Left ventricle myocardium inferior (tissue), 1 donor: Measurements from ENCODE around the gene SARS1. TPM values are rescaled to one million over a fixed set of nuclear protein-coding genes. Genes with fewer than 3 reads are reported as not detected.

ENCODE experiments used
- DNase-seq: peaks from one replicate; pipeline ENCODE4 v3.0.0-alpha.2; 2020
- H3K27ac ChIP-seq: fragments of 200-600 bp; replicated peaks from 2 replicates; pipeline ENCODE4 v1.8.0; 2021
- H3K27me3 ChIP-seq: fragments of 200-600 bp; 2 replicates; pipeline ENCODE4 v1.8.0; 2021; ENCODE audit warnings: low read depth
- H3K36me3 ChIP-seq: fragments of 200-600 bp; 2 replicates; pipeline ENCODE4 v1.8.0; 2021
- H3K4me1 ChIP-seq: fragments of 200-600 bp; 2 replicates; pipeline ENCODE4 v1.8.0; 2021
- H3K4me3 ChIP-seq: fragments of 200-600 bp; 2 replicates; pipeline ENCODE4 v1.8.0; 2021; ENCODE audit warnings: mild to moderate bottlenecking, moderate library complexity
- H3K9me3 ChIP-seq: fragments of 200-600 bp; replicated peaks from 2 replicates; pipeline ENCODE4 v1.8.0; 2021
- CTCF ChIP-seq: fragments of 200-600 bp; IDR thresholded peaks from 2 replicates; pipeline ENCODE4 v1.8.0; 2021; ENCODE audit warnings: antibody characterized with exemption, mild to moderate bottlenecking, borderline replicate concordance
- intact Hi-C: fragments of 100-400 bp; cut with micrococcal nuclease; formaldehyde crosslinking; loops from one replicate; pipeline ENCODE4 v1.11.0; 2022
- total RNA-seq: library from RNA; stranded (reverse); fragmentation: NEBNext Ultra II Directional; extraction: Animal tissue kit (Norgen Biotek cat#: 25700); gene quantifications from one replicate; pipeline ENCODE4 v1.2.1, GENCODE V29; 2021
- donor health status: DM: no; HTN: yes; CAD: no; lungs with severe emphysema.

Gene SARS1
- total RNA-seq, 1 donor from 2014 or later: 92.0 TPM

- H3K4me3 ChIP-seq: peak overlapping the region; percentile 9
- H3K27ac ChIP-seq: peak overlapping the region; percentile 79
- intact Hi-C loops: no loop called here
- no peak for TF ChIP-seq CTCF
- no peak for DNase-seq
- no peaks in the 10 kb centered on the region for H3K36me3 ChIP-seq
- no peaks in the 10 kb centered on the region for H3K9me3 ChIP-seq
- peaks cover 10% of the 10 kb centered on the region for H3K27me3 ChIP-seq
- peaks cover 30% of the 10 kb centered on the region for H3K4me1 ChIP-seq
Measured at GRCh38 chr1:109254621-109255096, 40.9 kb downstream of the SARS1 start.

- no peak for DNase-seq
- Histone ChIP-seq H3K9me3 (no peaks in the 10 kb centered on the region), H3K4me1 (peaks cover 25% of the 10 kb centered on the region), H3K4me3 (no peak overlapping the region), H3K27ac (peak overlapping the region; percentile 79), H3K36me3 (no peaks in the 10 kb centered on the region), H3K27me3 (peaks cover 5% of the 10 kb centered on the region)
- TF ChIP-seq CTCF: no peak
- intact Hi-C loops: no loop called here
Measured at GRCh38 chr1:109255097-109255651, 41.5 kb downstream of the SARS1 start.

GRCh38 chr1:109255678-109256077 lies 42.0 kb downstream of the SARS1 start:
- no peak overlapping the region for H3K4me3 ChIP-seq
- no peak for TF ChIP-seq CTCF
- intact Hi-C loops: no loop called here
- no peaks in the 10 kb centered on the region for H3K27me3 ChIP-seq
- no peak overlapping the region for H3K27ac ChIP-seq
- H3K36me3 ChIP-seq: no peaks in the 10 kb centered on the region
- peaks cover 23% of the 10 kb centered on the region for H3K4me1 ChIP-seq
- no peaks in the 10 kb centered on the region for H3K9me3 ChIP-seq
- no peak for DNase-seq

GRCh38 chr1:109256085-109256484 lies 42.4 kb downstream of the SARS1 start:
- no peaks in the 10 kb centered on the region for H3K36me3 ChIP-seq
- peaks cover 23% of the 10 kb centered on the region for H3K4me1 ChIP-seq
- no peak for DNase-seq
- TF ChIP-seq CTCF: no peak
- H3K4me3 ChIP-seq: no peak overlapping the region
- H3K27ac ChIP-seq: no peak overlapping the region
- intact Hi-C loops: no loop called here
- H3K27me3 ChIP-seq: no peaks in the 10 kb centered on the region
- no peaks in the 10 kb centered on the region for H3K9me3 ChIP-seq

GRCh38 chr1:109256971-109257681 lies 43.4 kb downstream of the SARS1 start:
- Histone ChIP-seq H3K4me3 (no peak overlapping the region), H3K27me3 (no peaks in the 10 kb centered on the region), H3K9me3 (no peaks in the 10 kb centered on the region), H3K4me1 (peaks cover 23% of the 10 kb centered on the region), H3K27ac (no peak overlapping the region), H3K36me3 (no peaks in the 10 kb centered on the region)
- intact Hi-C loops: no loop called here
- DNase-seq: no peak
- TF ChIP-seq CTCF: no peak
